Upper lobe of left lung (tissue), 6 donors: ENCODE measurements around the gene CREBRF. TPM values are rescaled to one million over a fixed set of nuclear protein-coding genes. Genes with fewer than 3 reads are reported as not detected.

Experiments used
- ATAC-seq, 2 donors: fragments of 200-7000 bp; cut with Tn5 transposase; one replicate each; pipeline ENCODE4 v1.9.1; 2022; ENCODE audit warnings: mild to moderate bottlenecking in 2 of 2, moderate library complexity in 2 of 2; ENCODE audit not compliant: low FRiP score in 2 of 2
- DNase-seq, 2 donors: peaks; one replicate each; pipeline ENCODE4 v3.0.0-alpha.2; 2019 to 2020
- H3K27ac ChIP-seq, 4 donors: fragments of 200-600 bp; sonication (generic); one replicate each; pipeline ENCODE4 v1.5.1; 2016 to 2019
- H3K27me3 ChIP-seq, 4 donors: fragments of 200-600 bp; sonication (generic); one replicate each; pipeline ENCODE4 v1.5.1; 2017 to 2019
- H3K36me3 ChIP-seq, 4 donors: fragments of 200-600 bp; sonication (generic); one replicate each; pipeline ENCODE4 v1.5.1; 2016 to 2019
- H3K4me1 ChIP-seq, 4 donors: fragments of 200-600 bp; sonication (generic); one replicate each; pipeline ENCODE4 v1.5.1; 2018 to 2019
- H3K4me3 ChIP-seq, 4 donors: fragments of 200-600 bp; sonication (generic); one replicate each; pipeline ENCODE4 v1.5.1; 2017 to 2019; ENCODE audit warnings: mild to moderate bottlenecking in 2 of 4, moderate library complexity in 1 of 4
- H3K9me3 ChIP-seq, 4 donors: fragments of 200-600 bp; sonication (generic); one replicate each; pipeline ENCODE4 v1.5.1; 2018 to 2019
- CTCF ChIP-seq, 6 experiments: fragments of 450-650 bp in 4 of 6; fragments of 200-600 bp in 2 of 6; sonication (generic) in 2 of 6; IDR thresholded peaks; one replicate each; pipeline ENCODE4 v1.5.1; 2016 to 2019; ENCODE audit warnings: antibody characterized with exemption in 6 of 6
- EP300 ChIP-seq, 4 donors: sonication (generic); formaldehyde crosslinking; IDR thresholded peaks; one replicate each; pipeline ENCODE4 v1.5.1; 2017; ENCODE audit warnings: antibody characterized with exemption in 4 of 4, control low read depth in 2 of 4
- POLR2A ChIP-seq, 4 donors: fragments of 450-650 bp; IDR thresholded peaks; one replicate each; pipeline ENCODE4 v1.5.1; 2016 to 2017; ENCODE audit warnings: antibody characterized with exemption in 4 of 4, mild to moderate bottlenecking in 2 of 4
- POLR2AphosphoS5 ChIP-seq, 2 donors: sonication (generic); formaldehyde crosslinking; IDR thresholded peaks; one replicate each; pipeline ENCODE4 v1.5.1; 2017; ENCODE audit warnings: antibody characterized with exemption in 2 of 2
- WGBS, 2 donors: methylation state at CpG; one replicate each; pipeline ENCODE4 v1.1.5; 2017 to 2018; 5-methylcytosine and 5-hydroxymethylcytosine counted together
- total RNA-seq, 6 donors: library from RNA; depleted of rRNA in 4 of 6; stranded (reverse); fragments of >200 nt in 4 of 6; gene quantifications; one replicate each; pipeline versions ENCODE4 v1.1.0 to v1.2.1, GENCODE V29; 2016 to 2021
- donor health status: DM: no; HTN: no; CAD: no; lungs with moderate emphysema.
- donor health status: DM: no; HTN: yes; CAD: no; lungs with severe emphysema.

The CREBRF gene
- total RNA-seq, 6 donors from 2014 or later = 22.0 to 65.0 (median 38.0) TPM

GRCh38 chr5:173090639-173091038 is 34.5 kb downstream of the CREBRF start:
- Histone ChIP-seq H3K27me3 (no peaks in the 10 kb centered on the region), H3K9me3 (no peaks in the 10 kb centered on the region), H3K27ac (no peak overlapping the region), H3K4me1 (peaks cover 15 to 35% (median 21%) of the 10 kb centered on the region in 4 donors), H3K4me3 (no peak overlapping the region), H3K36me3 (peaks cover 7 to 52% (median 21%) of the 10 kb centered on the region in 4 donors)
- DNase-seq (no peak), ATAC-seq (no peak)
- TF ChIP-seq POLR2AphosphoS5 (IDR thresholded peaks at IDR 0.05) (no peak), POLR2A (IDR thresholded peaks at IDR 0.05) (no peak), CTCF (IDR thresholded peaks at IDR 0.05) (no peak), EP300 (IDR thresholded peaks at IDR 0.05) (no peak)
- WGBS, 2 donors = 84 to 88% methylated on average over 2 of the region's 2 CpGs

- 93 to 94% methylated on average over 5 of the region's 5 CpGs for WGBS, 2 donors
- Histone ChIP-seq H3K27ac (no peak overlapping the region), H3K4me1 (peaks cover 17 to 35% (median 22%) of the 10 kb centered on the region in 4 donors), H3K4me3 (no peak overlapping the region), H3K9me3 (no peaks in the 10 kb centered on the region), H3K27me3 (no peaks in the 10 kb centered on the region), H3K36me3 (peaks cover 7 to 39% (median 15%) of the 10 kb centered on the region in 4 donors)
- DNase-seq (no peak), ATAC-seq (no peak)
- TF ChIP-seq POLR2AphosphoS5 (IDR thresholded peaks at IDR 0.05) = no peak
- no peak for TF ChIP-seq EP300 (IDR thresholded peaks at IDR 0.05)
- TF ChIP-seq POLR2A (IDR thresholded peaks at IDR 0.05) = no peak
Observed at GRCh38 chr5:173091981-173092380, 35.8 kb downstream of the CREBRF start.

DNA sequence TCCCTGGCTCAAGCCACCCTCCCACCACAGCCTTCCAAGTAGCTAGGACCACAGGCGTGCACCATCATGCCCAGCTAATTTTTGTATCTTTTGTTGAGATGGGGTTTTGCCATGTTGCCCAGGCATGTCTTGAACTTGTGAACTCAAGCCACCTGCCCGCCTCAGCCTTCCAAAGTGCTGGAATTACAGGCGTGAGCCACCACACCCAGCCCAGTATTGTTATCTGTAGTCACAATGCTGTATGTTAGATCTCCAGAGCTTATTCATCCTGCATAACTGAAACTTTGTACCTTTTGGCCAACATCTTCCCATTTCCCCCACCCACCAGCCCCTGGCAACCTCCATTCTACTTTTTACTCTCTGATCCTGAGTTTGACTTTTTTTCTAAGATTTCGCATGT is 37.5 kb downstream of the CREBRF start:
- WGBS, 2 donors = 80 to 81% methylated on average over 4 of the region's 4 CpGs
- no peak for ATAC-seq
- Histone ChIP-seq H3K4me3 (no peak overlapping the region), H3K9me3 (no peaks in the 10 kb centered on the region), H3K27ac (peak overlapping the region; percentile 13 to 59 (median 44)), H3K27me3 (no peaks in the 10 kb centered on the region), H3K4me1 (peaks cover 18 to 35% (median 29%) of the 10 kb centered on the region in 4 donors), H3K36me3 (peaks cover 0 to 25% (median 8%) of the 10 kb centered on the region in 4 donors)
- DNase-seq = no peak
- TF ChIP-seq POLR2AphosphoS5 (IDR thresholded peaks at IDR 0.05) (no peak), CTCF (IDR thresholded peaks at IDR 0.05) (no peak), EP300 (IDR thresholded peaks at IDR 0.05) (no peak)

- H3K9me3 ChIP-seq = no peaks in the 10 kb centered on the region
- TF ChIP-seq EP300 (IDR thresholded peaks at IDR 0.05) (peak in 1 of 4 donors; percentile 39), POLR2A (IDR thresholded peaks at IDR 0.05) (no peak), CTCF (IDR thresholded peaks at IDR 0.05) (no peak)
- DNase-seq = no peak
- peaks cover 0 to 23% (median 8%) of the 10 kb centered on the region in 4 donors for H3K36me3 ChIP-seq
- peaks cover 18 to 38% (median 31%) of the 10 kb centered on the region in 4 donors for H3K4me1 ChIP-seq
- H3K4me3 ChIP-seq = no peak overlapping the region
- ATAC-seq = peak; percentile 26 to 63
- peak overlapping the region; percentile 1 to 59 (median 44) for H3K27ac ChIP-seq
- WGBS, 2 donors = 30 to 35% methylated on average over 4 of the region's 4 CpGs
- no peaks in the 10 kb centered on the region for H3K27me3 ChIP-seq
Observed at GRCh38 chr5:173094012-173094661, 38.0 kb downstream of the CREBRF start.

DNA sequence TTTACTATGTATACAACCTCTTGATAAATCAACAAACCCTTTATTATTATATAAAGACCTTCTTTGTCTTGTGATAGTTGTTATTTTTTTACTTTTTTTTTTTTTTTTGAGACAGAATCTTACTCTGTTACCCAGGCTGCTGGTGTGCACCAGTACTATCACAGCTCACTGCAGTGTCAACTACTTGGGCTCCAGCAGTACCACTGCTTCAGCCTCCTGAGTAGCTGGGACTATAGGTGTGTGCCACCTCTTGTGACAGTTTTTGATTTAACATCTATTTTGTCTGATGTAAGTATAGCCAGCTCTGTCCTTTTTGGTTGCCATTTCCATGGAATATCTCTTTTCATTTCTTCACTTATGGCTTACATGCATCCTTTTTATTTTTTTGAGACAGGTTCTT is 42.6 kb downstream of the CREBRF start:
- Histone ChIP-seq H3K9me3 (peaks cover 0 to 8% (median 3%) of the 10 kb centered on the region in 4 donors), H3K4me1 (peaks cover 11 to 26% (median 18%) of the 10 kb centered on the region in 4 donors), H3K36me3 (peaks cover 0 to 12% (median 8%) of the 10 kb centered on the region in 4 donors), H3K27ac (no peak overlapping the region), H3K27me3 (no peaks in the 10 kb centered on the region), H3K4me3 (no peak overlapping the region)
- no peak for DNase-seq
- ATAC-seq = no peak
- TF ChIP-seq CTCF (IDR thresholded peaks at IDR 0.05) (no peak), POLR2AphosphoS5 (IDR thresholded peaks at IDR 0.05) (no peak)
